Activated CD4-positive, alpha-beta memory T cell treated with anti-CD3 and anti-CD28 coated beads for 36 hours (primary cell): Measurements from ENCODE around the gene HAVCR1. TPM values are rescaled to one million over a fixed set of nuclear protein-coding genes. Genes with fewer than 3 reads are reported as not detected.
A peak's percentile ranks its signal among the peaks of the same experiment; 100 is the strongest.
"Not testable (repeated sequence)": the region's sequence is repeated elsewhere in the genome, so short reads cannot be mapped to it uniquely, and the experiment has no call there.

ENCODE experiments used
- CTCF ChIA-PET: fragments of 350-600 bp; sonication (Branson Sonifier 250); formaldehyde crosslinking; loops from one replicate; lab custom pipeline; 2021; ENCODE audit warnings: antibody characterized with exemption, inconsistent platforms; lab: Charles Lee
- POLR2A ChIA-PET: fragments of 350-600 bp; sonication (Branson Sonifier 250); formaldehyde crosslinking; loops from one replicate; lab custom pipeline; 2021; ENCODE audit warnings: antibody characterized with exemption; lab: Charles Lee
- DNase-seq: peaks from one replicate; pipeline ENCODE4 v3.0.0-alpha.2; 2020
- H3K27ac Mint-ChIP-seq: one replicate; pipeline ENCODE4 v1.8.0; 2021; ENCODE audit warnings: mixed read lengths
- H3K27me3 Mint-ChIP-seq: one replicate; pipeline ENCODE4 v1.8.0; 2021; ENCODE audit warnings: mixed read lengths
- H3K36me3 Mint-ChIP-seq: one replicate; pipeline ENCODE4 v1.8.0; 2021; ENCODE audit warnings: mixed read lengths
- H3K4me1 Mint-ChIP-seq: one replicate; pipeline ENCODE4 v1.8.0; 2021; ENCODE audit warnings: low read depth, mixed read lengths
- H3K4me3 Mint-ChIP-seq: one replicate; pipeline ENCODE4 v1.8.0; 2021; ENCODE audit warnings: mild to moderate bottlenecking, mixed read lengths
- H3K9me3 Mint-ChIP-seq: one replicate; pipeline ENCODE4 v1.8.0; 2021; ENCODE audit warnings: mixed read lengths
- intact Hi-C: fragments of 100-400 bp; cut with micrococcal nuclease; formaldehyde crosslinking; loops from one replicate; pipeline ENCODE4 v1.15.1; 2023
- total RNA-seq, 2 experiments: library from RNA; stranded (reverse); gene quantifications; one replicate each; pipeline ENCODE4 v1.2.3, GENCODE V29; 2021

The HAVCR1 gene
- total RNA-seq, 2 experiments from 2014 or later = 0.27 to 0.40 TPM

- peak overlapping the region; percentile 79 for H3K27ac Mint-ChIP-seq
- H3K36me3 Mint-ChIP-seq = no peaks in the 10 kb centered on the region
- no peaks in the 10 kb centered on the region for H3K27me3 Mint-ChIP-seq
- CTCF ChIA-PET = interaction anchor here (0.7 to 1.8 kb wide), 6 partner anchors 52 to 299 kb away, joined by 3 to 5 read pairs (median 3); partner anchors contain the start of gene HAVCR2
- H3K9me3 Mint-ChIP-seq = no peaks in the 10 kb centered on the region
- peaks cover 31% of the 10 kb centered on the region for H3K4me1 Mint-ChIP-seq
- POLR2A ChIA-PET = interaction anchor here (0.5 to 2.1 kb wide), 4 partner anchors 70 to 104 kb away, joined by 3 to 14 read pairs (median 4); no protein-coding TSS in a partner anchor
- no peak overlapping the region for H3K4me3 Mint-ChIP-seq
- no peak for DNase-seq
- intact Hi-C loops = loop anchor here (2.0 kb wide), 3 partner anchors 50 to 90 kb away; no protein-coding TSS in a partner anchor
Observed at GRCh38 chr5:157024208-157024959, 34.5 kb downstream of the HAVCR1 start.

- Mint-ChIP-seq H3K36me3 (peaks cover 2% of the 10 kb centered on the region), H3K27me3 (no peaks in the 10 kb centered on the region), H3K4me1 (peaks cover 31% of the 10 kb centered on the region), H3K27ac (no peak overlapping the region), H3K4me3 (no peak overlapping the region), H3K9me3 (peaks cover 7% of the 10 kb centered on the region)
- intact Hi-C loops = no loop called here
- POLR2A ChIA-PET = interaction anchor here (0.5 to 1.0 kb wide), 2 partner anchors 256 to 1330 kb away, joined by 3 read pairs; no protein-coding TSS in a partner anchor
- CTCF ChIA-PET = no interaction called here
- DNase-seq = no peak
Observed at GRCh38 chr5:157022024-157022423, 36.9 kb downstream of the HAVCR1 start.

GRCh38 chr5:157020511-157021222 is 38.2 kb downstream of the HAVCR1 start:
- peaks cover 21% of the 10 kb centered on the region for H3K4me1 Mint-ChIP-seq
- peaks cover 2% of the 10 kb centered on the region for H3K36me3 Mint-ChIP-seq
- no peak overlapping the region for H3K27ac Mint-ChIP-seq
- peaks cover 7% of the 10 kb centered on the region for H3K9me3 Mint-ChIP-seq
- CTCF ChIA-PET = no interaction called here
- POLR2A ChIA-PET = interaction anchor here (0.6 kb wide), 1 partner anchor 197 kb away, joined by 3 read pairs; no protein-coding TSS in a partner anchor
- no peaks in the 10 kb centered on the region for H3K27me3 Mint-ChIP-seq
- no peak for DNase-seq
- H3K4me3 Mint-ChIP-seq = no peak overlapping the region
- intact Hi-C loops = no loop called here

GRCh38 chr5:157020002-157020401 is 38.9 kb downstream of the HAVCR1 start:
- POLR2A ChIA-PET = no interaction called here
- intact Hi-C loops = no loop called here

GRCh38 chr5:157014143-157014542 is 44.8 kb downstream of the HAVCR1 start:
- H3K4me3 Mint-ChIP-seq, H3K27ac Mint-ChIP-seq, H3K4me1 Mint-ChIP-seq, H3K36me3 Mint-ChIP-seq, intact Hi-C loops, POLR2A ChIA-PET, H3K27me3 Mint-ChIP-seq, DNase-seq, CTCF ChIA-PET: not testable (repeated sequence)
- H3K9me3 Mint-ChIP-seq = peaks cover 14% of the 10 kb centered on the region

More at GRCh38 chr5:157020002-157020401, 38.9 kb downstream of the HAVCR1 start:
- Mint-ChIP-seq H3K9me3 (peaks cover 8% of the 10 kb centered on the region), H3K4me3 (no peak overlapping the region), H3K36me3 (peaks cover 2% of the 10 kb centered on the region), H3K27me3 (no peaks in the 10 kb centered on the region), H3K4me1 (peaks cover 15% of the 10 kb centered on the region), H3K27ac (no peak overlapping the region)
- CTCF ChIA-PET = no interaction called here
- DNase-seq = no peak

- no peaks in the 10 kb centered on the region for H3K27me3 Mint-ChIP-seq
- POLR2A ChIA-PET = no interaction called here
- no peak for DNase-seq
- CTCF ChIA-PET = interaction anchor here (1.1 kb wide), 1 partner anchor 126 kb away, joined by 3 read pairs; no protein-coding TSS in a partner anchor
- H3K4me3 Mint-ChIP-seq = no peak overlapping the region
- H3K27ac Mint-ChIP-seq = no peak overlapping the region
- H3K4me1 Mint-ChIP-seq = peaks cover 12% of the 10 kb centered on the region
- H3K9me3 Mint-ChIP-seq = no peaks in the 10 kb centered on the region
- H3K36me3 Mint-ChIP-seq = peaks cover 5% of the 10 kb centered on the region
- intact Hi-C loops = no loop called here
Observed at GRCh38 chr5:157006262-157006661, 52.7 kb downstream of the HAVCR1 start.

- intact Hi-C loops = loop anchor here (1.0 kb wide), 1 partner anchor 20 kb away; no protein-coding TSS in a partner anchor
- peaks cover 10% of the 10 kb centered on the region for H3K36me3 Mint-ChIP-seq
- DNase-seq = no peak
- POLR2A ChIA-PET = interaction anchor here (0.6 kb wide), 1 partner anchor 39 kb away, joined by 7 read pairs; no protein-coding TSS in a partner anchor
- H3K4me1 Mint-ChIP-seq = peaks cover 12% of the 10 kb centered on the region
- CTCF ChIA-PET = no interaction called here
- H3K27ac Mint-ChIP-seq = no peak overlapping the region
- peaks cover 8% of the 10 kb centered on the region for H3K9me3 Mint-ChIP-seq
- no peak overlapping the region for H3K4me3 Mint-ChIP-seq
- no peaks in the 10 kb centered on the region for H3K27me3 Mint-ChIP-seq
Observed at GRCh38 chr5:157004893-157005551, 53.9 kb downstream of the HAVCR1 start.

- Mint-ChIP-seq H3K36me3 (no peaks in the 10 kb centered on the region), H3K4me1 (no peaks in the 10 kb centered on the region), H3K4me3 (no peak overlapping the region), H3K27ac (no peak overlapping the region), H3K27me3 (no peaks in the 10 kb centered on the region), H3K9me3 (peaks cover 4% of the 10 kb centered on the region)
- ChIA-PET CTCF (no interaction called here), POLR2A (no interaction called here)
- intact Hi-C loops = no loop called here
- DNase-seq = no peak
Observed at GRCh38 chr5:156991714-156992113, 67.2 kb downstream of the HAVCR1 start.

GRCh38 chr5:156984064-156984463 is 74.9 kb downstream of the HAVCR1 start:
- DNase-seq = no peak
- H3K4me1 Mint-ChIP-seq = no peaks in the 10 kb centered on the region
- ChIA-PET CTCF (no interaction called here), POLR2A (interaction anchor here (1.7 kb wide), 1 partner anchor 18 kb away, joined by 5 read pairs; no protein-coding TSS in a partner anchor)
- H3K27ac Mint-ChIP-seq = no peak overlapping the region
- H3K4me3 Mint-ChIP-seq = no peak overlapping the region
- intact Hi-C loops = no loop called here
- peaks cover 4% of the 10 kb centered on the region for H3K9me3 Mint-ChIP-seq
- no peaks in the 10 kb centered on the region for H3K36me3 Mint-ChIP-seq
- H3K27me3 Mint-ChIP-seq = no peaks in the 10 kb centered on the region

GRCh38 chr5:156981481-156981880 is 77.4 kb downstream of the HAVCR1 start:
- ChIA-PET CTCF (no interaction called here), POLR2A (no interaction called here)
- peaks cover 2% of the 10 kb centered on the region for H3K27me3 Mint-ChIP-seq
- no peak overlapping the region for H3K27ac Mint-ChIP-seq
- intact Hi-C loops = no loop called here
- DNase-seq = no peak
- H3K36me3 Mint-ChIP-seq = peaks cover 2% of the 10 kb centered on the region
- H3K9me3 Mint-ChIP-seq = no peaks in the 10 kb centered on the region
- no peak overlapping the region for H3K4me3 Mint-ChIP-seq
- no peaks in the 10 kb centered on the region for H3K4me1 Mint-ChIP-seq
